HEK293 (cell line): Measurements from ENCODE around the gene ZNF354C.

Experiments used
- ATF2 ChIP-seq: fragments of 450-650 bp; formaldehyde crosslinking; IDR thresholded peaks from 2 replicates; pipeline ENCODE4 v1.5.1; 2016; ENCODE audit warnings: missing biosample characterization, missing genetic modification characterization, low read depth
- HIC1 ChIP-seq: fragments of 450-650 bp; formaldehyde crosslinking; IDR thresholded peaks from 2 replicates; pipeline ENCODE4 v1.5.1; 2016; ENCODE audit warnings: missing biosample characterization, missing genetic modification characterization
- ZNF169 ChIP-seq: fragments of 450-650 bp; formaldehyde crosslinking; IDR thresholded peaks from 2 replicates; pipeline ENCODE4 v1.5.1; 2016; ENCODE audit warnings: missing biosample characterization, missing genetic modification characterization
- ZNF280D ChIP-seq: fragments of 450-650 bp; formaldehyde crosslinking; IDR thresholded peaks from 2 replicates; pipeline ENCODE4 v1.5.1; 2016; ENCODE audit warnings: missing biosample characterization, missing genetic modification characterization
- ZNF324 ChIP-seq: fragments of 450-650 bp; formaldehyde crosslinking; IDR thresholded peaks from 2 replicates; pipeline ENCODE4 v1.5.1; 2016; ENCODE audit warnings: missing biosample characterization, missing genetic modification characterization
- ZNF341 ChIP-seq: fragments of 450-650 bp; formaldehyde crosslinking; IDR thresholded peaks from 2 replicates; pipeline ENCODE4; 2016; ENCODE audit warnings: low read depth, missing biosample characterization, missing genetic modification characterization
- ZNF426 ChIP-seq: fragments of 450-650 bp; formaldehyde crosslinking; IDR thresholded peaks from 2 replicates; pipeline ENCODE4 v1.5.1; 2017; ENCODE audit warnings: missing biosample characterization, missing genetic modification characterization, mild to moderate bottlenecking, inconsistent platforms, moderate library complexity
- ZNF48 ChIP-seq: fragments of 450-650 bp; formaldehyde crosslinking; IDR thresholded peaks from 2 replicates; pipeline ENCODE4 v1.5.1; 2016; ENCODE audit warnings: missing biosample characterization, missing genetic modification characterization
- ZNF518A ChIP-seq: fragments of 450-650 bp; formaldehyde crosslinking; conservative IDR thresholded peaks from 2 replicates; pipeline ENCODE4 v1.5.1; 2016; ENCODE audit warnings: low read depth, missing biosample characterization, missing genetic modification characterization
- ZNF629 ChIP-seq: fragments of 450-650 bp; formaldehyde crosslinking; IDR thresholded peaks from 2 replicates; pipeline ENCODE4 v1.5.1; 2017; ENCODE audit warnings: missing biosample characterization, missing genetic modification characterization
- ZNF677 ChIP-seq: fragments of 450-650 bp; IDR thresholded peaks from 2 replicates; pipeline ENCODE4 v1.5.0; 2018; ENCODE audit warnings: missing biosample characterization, mild to moderate bottlenecking, missing genetic modification characterization, moderate library complexity
- ZNF76 ChIP-seq: fragments of 450-650 bp; formaldehyde crosslinking; IDR thresholded peaks from 2 replicates; pipeline ENCODE4; 2016; ENCODE audit warnings: low read depth, missing biosample characterization, missing genetic modification characterization, borderline replicate concordance
- ZNF768 ChIP-seq: fragments of 450-650 bp; formaldehyde crosslinking; IDR thresholded peaks from 2 replicates; pipeline ENCODE4 v1.5.1; 2018; ENCODE audit warnings: missing biosample characterization, mild to moderate bottlenecking, missing genetic modification characterization
- ZNF777 ChIP-seq: fragments of 450-650 bp; formaldehyde crosslinking; IDR thresholded peaks from 2 replicates; pipeline ENCODE4 v1.5.1; 2017; ENCODE audit warnings: missing biosample characterization, missing genetic modification characterization, borderline replicate concordance
- TF ChIP-seq, protein P1 (sequence below): IDR thresholded peaks from 2 replicates; pipeline ENCODE4 v1.6.1; 2011; ENCODE audit warnings: mild to moderate bottlenecking, low read depth, low read length, borderline replicate concordance

The ZNF354C gene

DNA sequence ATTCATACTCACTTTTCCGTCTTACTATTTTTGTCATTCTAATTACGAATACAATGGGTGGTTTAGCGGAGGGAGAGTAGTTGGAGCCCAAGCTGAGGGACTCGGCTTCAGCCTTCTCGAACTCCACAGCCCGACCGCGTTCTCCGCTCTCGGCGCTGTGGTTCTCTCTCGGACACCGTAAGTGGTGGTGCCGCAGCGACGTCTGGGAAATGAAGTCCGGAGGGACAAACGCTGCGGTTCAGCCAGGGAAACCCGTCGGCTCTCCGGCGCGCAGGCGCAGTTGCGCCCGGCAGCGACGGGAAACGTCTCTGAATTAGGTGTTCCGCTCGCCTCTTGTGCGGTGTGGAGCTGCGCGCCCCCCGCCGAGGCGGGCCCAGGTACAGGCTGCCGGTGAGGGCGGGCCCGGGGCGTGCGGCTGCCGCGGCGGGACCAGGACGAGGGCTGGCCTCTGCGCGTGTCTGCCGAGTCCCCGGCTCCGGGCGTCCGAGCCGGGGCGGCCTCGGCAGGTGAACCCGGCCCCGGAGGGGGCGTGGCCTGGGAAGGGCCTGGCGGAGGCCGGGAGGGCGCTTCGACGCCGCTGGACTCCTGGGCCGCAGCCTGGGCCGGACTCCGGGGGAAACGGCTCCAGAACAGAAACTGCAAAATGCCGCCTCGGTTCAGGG lies 36.5 kb upstream of the ZNF354C start, which contains the start of gene ZNF879 (continued):
- TF ChIP-seq ZNF518A: peak; percentile 51
- no peak for TF ChIP-seq ZNF48 (tag by site-specific recombination)
- no peak for TF ChIP-seq ZNF169 (tag by site-specific recombination)
- no peak for TF ChIP-seq ZNF426 (tag by site-specific recombination)
- TF ChIP-seq ZNF341 (tag by site-specific recombination): 0 out of 2 replicates have a peak, but pooled peaks have one; percentile 16
- TF ChIP-seq ATF2: no peak
- TF ChIP-seq ZNF280D: peak; percentile 72; the same call in 1 of the 2 replicates
- no peak for TF ChIP-seq ZNF768 (tag by site-specific recombination)
- peak; percentile 87; the same call in 1 of the 2 replicates for TF ChIP-seq ZNF76
- no peak for TF ChIP-seq ZNF777 (tag by site-specific recombination)
- TF ChIP-seq ZNF677 (tag by site-specific recombination): no peak
- no peak for TF ChIP-seq HIC1
- TF ChIP-seq, protein P1, sequence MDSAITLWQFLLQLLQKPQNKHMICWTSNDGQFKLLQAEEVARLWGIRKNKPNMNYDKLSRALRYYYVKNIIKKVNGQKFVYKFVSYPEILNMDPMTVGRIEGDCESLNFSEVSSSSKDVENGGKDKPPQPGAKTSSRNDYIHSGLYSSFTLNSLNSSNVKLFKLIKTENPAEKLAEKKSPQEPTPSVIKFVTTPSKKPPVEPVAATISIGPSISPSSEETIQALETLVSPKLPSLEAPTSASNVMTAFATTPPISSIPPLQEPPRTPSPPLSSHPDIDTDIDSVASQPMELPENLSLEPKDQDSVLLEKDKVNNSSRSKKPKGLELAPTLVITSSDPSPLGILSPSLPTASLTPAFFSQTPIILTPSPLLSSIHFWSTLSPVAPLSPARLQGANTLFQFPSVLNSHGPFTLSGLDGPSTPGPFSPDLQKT: no peak
- peak; percentile 36; the same call in 1 of the 2 replicates for TF ChIP-seq ZNF629 (tag by site-specific recombination)
- TF ChIP-seq ZNF324 (tag by site-specific recombination): peak; percentile 79; the same call in 1 of the 2 replicates
